VCaP (cell line): ENCODE measurements around the gene FHIT.

Source experiments
- H3K27ac ChIP-seq: fragments of 450-650 bp; 2 replicates; pipeline ENCODE4 v1.5.1; 2017
- TF ChIP-seq, protein P1 (sequence below): fragments of 450-650 bp; conservative IDR thresholded peaks from 2 replicates; pipeline ENCODE4 v1.5.1; 2017; ENCODE audit warnings: mild to moderate bottlenecking, moderate library complexity

The FHIT gene

DNA sequence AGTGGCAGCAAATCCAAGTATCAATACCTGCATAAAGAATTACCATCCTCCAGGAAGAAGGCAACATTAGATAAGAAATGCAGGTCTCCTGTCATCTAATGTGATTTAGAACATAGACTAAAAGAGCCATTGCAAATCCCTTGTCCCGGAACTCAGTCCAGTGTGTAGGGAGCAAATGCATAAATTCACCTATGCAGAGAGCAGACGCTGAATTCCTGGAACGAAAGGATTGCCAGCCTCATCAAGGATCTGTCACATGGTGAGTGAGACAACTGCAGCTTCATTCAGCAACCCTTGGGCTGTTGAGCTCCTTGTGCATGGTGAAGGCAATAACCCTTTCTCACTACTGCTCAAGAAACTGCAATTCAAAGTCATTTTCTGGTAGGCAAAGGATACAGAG is 1504.7 kb downstream of the FHIT start:
- TF ChIP-seq, protein P1, sequence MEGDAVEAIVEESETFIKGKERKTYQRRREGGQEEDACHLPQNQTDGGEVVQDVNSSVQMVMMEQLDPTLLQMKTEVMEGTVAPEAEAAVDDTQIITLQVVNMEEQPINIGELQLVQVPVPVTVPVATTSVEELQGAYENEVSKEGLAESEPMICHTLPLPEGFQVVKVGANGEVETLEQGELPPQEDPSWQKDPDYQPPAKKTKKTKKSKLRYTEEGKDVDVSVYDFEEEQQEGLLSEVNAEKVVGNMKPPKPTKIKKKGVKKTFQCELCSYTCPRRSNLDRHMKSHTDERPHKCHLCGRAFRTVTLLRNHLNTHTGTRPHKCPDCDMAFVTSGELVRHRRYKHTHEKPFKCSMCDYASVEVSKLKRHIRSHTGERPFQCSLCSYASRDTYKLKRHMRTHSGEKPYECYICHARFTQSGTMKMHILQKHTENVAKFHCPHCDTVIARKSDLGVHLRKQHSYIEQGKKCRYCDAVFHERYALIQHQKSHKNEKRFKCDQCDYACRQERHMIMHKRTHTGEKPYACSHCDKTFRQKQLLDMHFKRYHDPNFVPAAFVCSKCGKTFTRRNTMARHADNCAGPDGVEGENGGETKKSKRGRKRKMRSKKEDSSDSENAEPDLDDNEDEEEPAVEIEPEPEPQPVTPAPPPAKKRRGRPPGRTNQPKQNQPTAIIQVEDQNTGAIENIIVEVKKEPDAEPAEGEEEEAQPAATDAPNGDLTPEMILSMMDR: no peak
- no peak overlapping the region for H3K27ac ChIP-seq

DNA sequence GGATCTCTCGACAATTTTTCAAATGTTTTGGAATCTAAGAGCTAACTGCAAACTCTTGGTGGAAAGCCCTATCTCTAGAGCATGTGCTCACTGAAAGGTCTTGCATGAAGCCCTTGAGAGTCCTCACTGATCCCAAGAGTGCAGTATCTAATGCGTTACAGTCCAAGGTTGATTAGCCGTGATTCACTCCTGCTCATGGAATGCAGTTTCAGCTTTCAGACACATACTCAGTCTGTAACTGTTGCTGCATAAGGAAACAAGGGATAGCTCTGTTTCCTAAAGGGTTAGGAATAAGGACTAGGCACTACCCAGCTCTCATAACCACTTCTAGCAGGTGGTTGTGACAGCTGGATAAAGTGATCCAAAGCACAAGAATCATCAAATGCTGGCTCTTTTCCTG is 1514.0 kb downstream of the FHIT start:
- no peak overlapping the region for H3K27ac ChIP-seq
- TF ChIP-seq, protein P1: no peak

DNA sequence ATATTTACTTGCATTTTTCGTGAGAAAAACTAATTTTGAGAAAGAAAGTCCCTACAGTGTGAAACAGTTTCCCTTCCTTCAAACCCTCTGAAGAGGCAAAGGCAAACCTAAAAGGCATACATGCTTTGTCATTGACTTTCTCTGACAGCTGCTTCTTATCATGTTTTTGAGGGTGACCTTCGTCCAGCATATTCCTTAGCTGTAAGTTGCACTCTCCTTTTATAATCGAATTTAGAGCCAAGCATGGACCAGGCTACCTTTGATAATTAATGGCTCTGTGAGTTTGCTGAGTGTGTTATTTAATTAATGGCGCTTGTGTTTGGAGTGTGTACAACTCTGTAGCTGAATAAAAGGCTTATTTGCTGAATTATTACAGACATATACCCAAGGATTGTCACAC is 1517.2 kb downstream of the FHIT start:
- TF ChIP-seq, protein P1: no peak

GRCh38 chr3:59733041-59733809 is 1518.0 kb downstream of the FHIT start:
- H3K27ac ChIP-seq: no peak overlapping the region
- TF ChIP-seq, protein P1: no peak

More for the DNA sequence above, 1517.2 kb downstream of the FHIT start:
- H3K27ac ChIP-seq: no peak overlapping the region

GRCh38 chr3:59731943-59732342 is 1519.3 kb downstream of the FHIT start:
- TF ChIP-seq, protein P1: no peak
- H3K27ac ChIP-seq: no peak overlapping the region

- TF ChIP-seq, protein P1: no peak
Observed at GRCh38 chr3:59730591-59730990, 1520.7 kb downstream of the FHIT start.

DNA sequence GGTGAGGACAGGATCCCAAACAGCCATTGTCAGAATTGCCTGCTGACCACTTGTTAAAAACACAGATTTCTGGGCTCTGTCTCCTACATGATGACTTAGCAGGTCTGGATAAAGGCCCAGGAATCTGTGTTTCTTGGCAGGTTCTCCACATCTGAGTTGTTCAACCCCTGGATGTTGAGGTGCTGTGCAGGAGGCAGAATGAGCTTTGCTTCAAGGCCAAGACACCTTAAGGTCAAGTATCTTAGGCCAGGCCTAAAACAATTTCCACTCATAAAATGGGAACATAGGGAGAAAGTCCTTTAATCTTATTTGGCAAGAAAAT is 1522.7 kb downstream of the FHIT start:
- H3K27ac ChIP-seq: no peak overlapping the region
- TF ChIP-seq, protein P1: no peak

More at GRCh38 chr3:59730591-59730990, 1520.7 kb downstream of the FHIT start:
- no peak overlapping the region for H3K27ac ChIP-seq
